ENCODE measurements around the gene ARPC3. TPM values are rescaled to one million over a fixed set of nuclear protein-coding genes. Genes with fewer than 3 reads are reported as not detected.

Gene ARPC3
- total and polyA plus RNA-seq, 2 of the 4 experiments (the other 2 are of a cell fraction), result 192 to 204 TPM

DNA sequence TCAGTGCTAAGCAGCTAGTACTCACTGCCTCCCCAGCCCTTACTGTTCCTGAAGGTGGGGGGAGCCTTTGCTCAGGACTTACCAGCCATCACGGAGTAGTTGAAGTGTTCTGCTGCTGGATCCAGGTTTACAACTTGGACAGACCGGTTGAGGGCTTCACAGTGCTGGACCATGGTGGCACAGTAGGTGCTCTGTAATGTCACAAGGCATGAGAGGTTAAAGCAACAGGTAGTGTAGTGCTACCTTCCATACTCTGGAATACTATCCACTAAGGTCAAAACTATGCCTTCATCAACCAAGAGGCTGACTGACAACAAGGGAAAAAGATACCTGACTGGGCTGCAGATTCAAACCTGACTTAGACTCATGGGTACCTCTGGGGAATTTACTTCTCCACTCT lies 14.9 kb upstream of the ARPC3 start:
- in situ Hi-C loops (cut with MboI; ENCODE audit: low sequenced_read_pairs) (no loop called here), intact Hi-C loops (cut with micrococcal nuclease) (no loop called here), dilution Hi-C loops (cut with HindIII; ENCODE audit: low sequenced_read_pairs, unreplicated experiment) (no loop called here)
- TF ChIP-seq MAZ (IDR thresholded peaks at IDR 0.05; ENCODE audit: borderline replicate concordance, low read depth, low read length) (no peak), SMC3 (IDR thresholded peaks at IDR 0.05; ENCODE audit: low read depth, low read length) (no peak), MXI1 (IDR thresholded peaks at IDR 0.05; ENCODE audit: borderline replicate concordance, low read depth, low read length) (no peak), RAD21 (IDR thresholded peaks at IDR 0.05; ENCODE audit: low read length) (no peak), POLR2A (IDR thresholded peaks at IDR 0.05; ENCODE audit: low read depth, low read length) (no peak), BHLHE40 (IDR thresholded peaks at IDR 0.05; ENCODE audit: low read depth, low read length) (no peak), NFE2L2 (IDR thresholded peaks at IDR 0.05; ENCODE audit: low read depth, low read length) (no peak), MAFK (IDR thresholded peaks at IDR 0.05; ENCODE audit: low read depth, low read length) (no peak), CEBPB (IDR thresholded peaks at IDR 0.05; ENCODE audit: low read depth, low read length) (no peak), CHD1 (IDR thresholded peaks at IDR 0.05; ENCODE audit: low read depth, low read length) (no peak), RCOR1 (IDR thresholded peaks at IDR 0.05; ENCODE audit: insufficient replicate concordance, low read length) (no peak), RFX5 (IDR thresholded peaks at IDR 0.05; ENCODE audit: low read depth, low read length) (no peak), FOS (IDR thresholded peaks at IDR 0.05; ENCODE audit: low read depth, low read length) (no peak)
- TF ChIP-seq, protein P1, sequence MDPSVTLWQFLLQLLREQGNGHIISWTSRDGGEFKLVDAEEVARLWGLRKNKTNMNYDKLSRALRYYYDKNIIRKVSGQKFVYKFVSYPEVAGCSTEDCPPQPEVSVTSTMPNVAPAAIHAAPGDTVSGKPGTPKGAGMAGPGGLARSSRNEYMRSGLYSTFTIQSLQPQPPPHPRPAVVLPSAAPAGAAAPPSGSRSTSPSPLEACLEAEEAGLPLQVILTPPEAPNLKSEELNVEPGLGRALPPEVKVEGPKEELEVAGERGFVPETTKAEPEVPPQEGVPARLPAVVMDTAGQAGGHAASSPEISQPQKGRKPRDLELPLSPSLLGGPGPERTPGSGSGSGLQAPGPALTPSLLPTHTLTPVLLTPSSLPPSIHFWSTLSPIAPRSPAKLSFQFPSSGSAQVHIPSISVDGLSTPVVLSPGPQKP (IDR thresholded peaks at IDR 0.05; ENCODE audit: borderline replicate concordance, low read depth, low read length), result no peak
- TF ChIP-seq, protein P2, sequence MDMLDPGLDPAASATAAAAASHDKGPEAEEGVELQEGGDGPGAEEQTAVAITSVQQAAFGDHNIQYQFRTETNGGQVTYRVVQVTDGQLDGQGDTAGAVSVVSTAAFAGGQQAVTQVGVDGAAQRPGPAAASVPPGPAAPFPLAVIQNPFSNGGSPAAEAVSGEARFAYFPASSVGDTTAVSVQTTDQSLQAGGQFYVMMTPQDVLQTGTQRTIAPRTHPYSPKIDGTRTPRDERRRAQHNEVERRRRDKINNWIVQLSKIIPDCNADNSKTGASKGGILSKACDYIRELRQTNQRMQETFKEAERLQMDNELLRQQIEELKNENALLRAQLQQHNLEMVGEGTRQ (IDR thresholded peaks at IDR 0.05; ENCODE audit: low read depth, low read length), result no peak
- TF ChIP-seq, protein P3, sequence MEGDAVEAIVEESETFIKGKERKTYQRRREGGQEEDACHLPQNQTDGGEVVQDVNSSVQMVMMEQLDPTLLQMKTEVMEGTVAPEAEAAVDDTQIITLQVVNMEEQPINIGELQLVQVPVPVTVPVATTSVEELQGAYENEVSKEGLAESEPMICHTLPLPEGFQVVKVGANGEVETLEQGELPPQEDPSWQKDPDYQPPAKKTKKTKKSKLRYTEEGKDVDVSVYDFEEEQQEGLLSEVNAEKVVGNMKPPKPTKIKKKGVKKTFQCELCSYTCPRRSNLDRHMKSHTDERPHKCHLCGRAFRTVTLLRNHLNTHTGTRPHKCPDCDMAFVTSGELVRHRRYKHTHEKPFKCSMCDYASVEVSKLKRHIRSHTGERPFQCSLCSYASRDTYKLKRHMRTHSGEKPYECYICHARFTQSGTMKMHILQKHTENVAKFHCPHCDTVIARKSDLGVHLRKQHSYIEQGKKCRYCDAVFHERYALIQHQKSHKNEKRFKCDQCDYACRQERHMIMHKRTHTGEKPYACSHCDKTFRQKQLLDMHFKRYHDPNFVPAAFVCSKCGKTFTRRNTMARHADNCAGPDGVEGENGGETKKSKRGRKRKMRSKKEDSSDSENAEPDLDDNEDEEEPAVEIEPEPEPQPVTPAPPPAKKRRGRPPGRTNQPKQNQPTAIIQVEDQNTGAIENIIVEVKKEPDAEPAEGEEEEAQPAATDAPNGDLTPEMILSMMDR (conservative IDR thresholded peaks at IDR 0.05; ENCODE audit: low read depth, low read length), result no peak
- Histone ChIP-seq H3K9me3 (ENCODE audit: control insufficient read depth, insufficient read depth, low read length) (no peaks in the 10 kb centered on the region), H3K27ac (ENCODE audit: insufficient read depth, low read length) (no peak overlapping the region), H3K4me1 (ENCODE audit: control insufficient read depth, insufficient read depth, low read length) (peaks cover 3% of the 10 kb centered on the region; the same call in 1 of the 2 replicates), H3K4ac (ENCODE audit: low read depth, low read length) (no peak overlapping the region), H3K9ac (ENCODE audit: low read depth, low read length) (no peak overlapping the region), H2BK15ac (ENCODE audit: low read depth, low read length) (no peak overlapping the region), H3K36me3 (ENCODE audit: control insufficient read depth, insufficient read depth, low read length) (peaks cover 9% of the 10 kb centered on the region), H2BK5ac (ENCODE audit: low read depth, low read length, poor library complexity, severe bottlenecking) (no peak overlapping the region), H3K27me3 (ENCODE audit: control insufficient read depth, insufficient read depth, low read length) (no peaks in the 10 kb centered on the region), H4K5ac (ENCODE audit: low read depth, low read length) (no peak overlapping the region), H4K8ac (ENCODE audit: low read depth in 2 of 2, low read length in 2 of 2) (no peak overlapping the region), H3K4me3 (ENCODE audit: insufficient read depth, low read depth, low read length) (no peak overlapping the region), H3K56ac (ENCODE audit: extremely low read depth, insufficient read depth, low read length) (no peak overlapping the region), H2BK20ac (ENCODE audit: low read depth, low read length) (no peak overlapping the region), H3K23ac (ENCODE audit: low read depth, low read length) (no peak overlapping the region), H4K20me1 (ENCODE audit: insufficient read depth, low read length) (peaks cover 3% of the 10 kb centered on the region), H3K14ac (replicated peaks; ENCODE audit: low read depth, low read length) (no peak overlapping the region), H4K91ac (ENCODE audit: insufficient read depth, low read depth, low read length) (no peak overlapping the region), H3K79me1 (ENCODE audit: low read depth in 1 of 2, low read length in 2 of 2) (peaks cover 6 to 51% of the 10 kb centered on the region in 2 experiments), H3K4me2 (ENCODE audit: low read depth, low read length) (no peak overlapping the region), H3K18ac (ENCODE audit: low read depth, low read length) (no peak overlapping the region), H2AK9ac (replicated peaks; ENCODE audit: low read depth, low read length, poor library complexity) (no peak overlapping the region), H3K9me1 (ENCODE audit: insufficient read depth, low read length) (no peaks in the 10 kb centered on the region), H2AFZ (replicated peaks; ENCODE audit: low read length, poor library complexity) (no peak overlapping the region), H2AK5ac (ENCODE audit: low read depth, low read length) (no peak overlapping the region), H2BK120ac (ENCODE audit: low read depth, low read length) (no peak overlapping the region)
- no TSS peak for BruUV-seq (replicated peaks)
- ChIA-PET POLR2A (ENCODE audit: unreplicated experiment) (no interaction called here), CTCF (no interaction called here)
- DNase-seq (no peak), ATAC-seq (ENCODE audit: low read depth) (no peak)
- 100% methylated on average over 1 of the region's 2 CpGs; no CpG with 5 or more reads in 1 of the 2 experiments for WGBS, 2 experiments (ENCODE audit: extremely low coverage in 2 of 2, insufficient read length in 1 of 2)

All from IMR-90 (cell line).